Activated T-helper 9 cell treated with anti-CD3 and anti-CD28 coated beads, Interleukin-2, amount 50 U/mL, for 16 hours (primary cell): ENCODE results near the gene DGKK.

ENCODE experiments used
- DNase-seq: peaks from one replicate; pipeline ENCODE4 v3.0.0-alpha.2; 2020; ENCODE audit warnings: low read depth

Gene DGKK

GRCh38 chrX:50470103-50471031 is at the start of gene DGKK:
Gene DGKK, minus strand, starts transcription at chrX:50470825. Its CDS starts 147 bp downstream, at chrX:50470678.
- DNase-seq: no peak

GRCh38 chrX:50514811-50515210 is 44.2 kb upstream of the DGKK start:
- DNase-seq: no peak

GRCh38 chrX:50497114-50497513 is 26.5 kb upstream of the DGKK start:
- no peak for DNase-seq

GRCh38 chrX:50495616-50496015 is 25.0 kb upstream of the DGKK start:
- no peak for DNase-seq

GRCh38 chrX:50492720-50493119 is 22.1 kb upstream of the DGKK start:
- DNase-seq: no peak

GRCh38 chrX:50484662-50485061 is 14.0 kb upstream of the DGKK start:
- no peak for DNase-seq

- no peak for DNase-seq
Measured at GRCh38 chrX:50483283-50483682, 12.7 kb upstream of the DGKK start.

GRCh38 chrX:50475208-50475607 is 4.6 kb upstream of the DGKK start:
- DNase-seq: no peak

- DNase-seq: no peak
Measured at GRCh38 chrX:50471390-50471789, 765 bp upstream of the DGKK start.

GRCh38 chrX:50469206-50469605 is 1.4 kb downstream of the DGKK start:
- DNase-seq: no peak

GRCh38 chrX:50459615-50460014 is 11.0 kb downstream of the DGKK start:
- DNase-seq: no peak

- DNase-seq: no peak
Measured at GRCh38 chrX:50458483-50458882, 12.1 kb downstream of the DGKK start.

GRCh38 chrX:50456712-50457484 is 13.7 kb downstream of the DGKK start:
- DNase-seq: no peak

- no peak for DNase-seq
Measured at GRCh38 chrX:50452782-50453181, 17.8 kb downstream of the DGKK start.

- DNase-seq: no peak
Measured at GRCh38 chrX:50450324-50450723, 20.3 kb downstream of the DGKK start.

- no peak for DNase-seq
Measured at GRCh38 chrX:50448565-50448964, 22.1 kb downstream of the DGKK start.

- DNase-seq: no peak
Measured at GRCh38 chrX:50447535-50447934, 23.1 kb downstream of the DGKK start.

GRCh38 chrX:50442426-50443116 is 28.1 kb downstream of the DGKK start:
- no peak for DNase-seq

GRCh38 chrX:50436797-50437196 is 33.8 kb downstream of the DGKK start:
- DNase-seq: no peak

- no peak for DNase-seq
Measured at GRCh38 chrX:50432829-50433289, 37.8 kb downstream of the DGKK start.

- no peak for DNase-seq
Measured at GRCh38 chrX:50431623-50432022, 39.0 kb downstream of the DGKK start.

GRCh38 chrX:50430917-50431575 is 39.6 kb downstream of the DGKK start:
- DNase-seq: no peak
